GM19351 (cell line): ENCODE results near the gene EYA2.

Experiments used
- ATAC-seq: cut with Tn5 transposase; IDR thresholded peaks from one replicate; pipeline ENCODE4 v1.9.1; 2021; ENCODE audit warnings: mild to moderate bottlenecking, moderate library complexity; ENCODE audit not compliant: unreplicated experiment

The EYA2 gene

GRCh38 chr20:47031004-47031403, 136.4 kb downstream of the EYA2 start:
- no peak for ATAC-seq

- no peak for ATAC-seq
Measured at GRCh38 chr20:47031821-47032220, 137.2 kb downstream of the EYA2 start.

GRCh38 chr20:47032933-47033578, 138.4 kb downstream of the EYA2 start:
- ATAC-seq = no peak

- no peak for ATAC-seq
Measured at GRCh38 chr20:47033665-47034064, 139.0 kb downstream of the EYA2 start.

GRCh38 chr20:47035026-47035590, 140.5 kb downstream of the EYA2 start:
- no peak for ATAC-seq

- ATAC-seq = no peak
Measured at GRCh38 chr20:47036091-47036870, 141.6 kb downstream of the EYA2 start.

- ATAC-seq = no peak
Measured at GRCh38 chr20:47038566-47039560, 144.2 kb downstream of the EYA2 start.

- ATAC-seq = no peak
Measured at GRCh38 chr20:47040506-47041125, 146.0 kb downstream of the EYA2 start.

- ATAC-seq = no peak
Measured at GRCh38 chr20:47041396-47041899, 146.8 kb downstream of the EYA2 start.

GRCh38 chr20:47042464-47042863, 147.8 kb downstream of the EYA2 start:
- no peak for ATAC-seq

GRCh38 chr20:47043086-47043485, 148.4 kb downstream of the EYA2 start:
- no peak for ATAC-seq

- no peak for ATAC-seq
Measured at GRCh38 chr20:47044938-47045337, 150.3 kb downstream of the EYA2 start.

GRCh38 chr20:47048054-47048453, 153.4 kb downstream of the EYA2 start:
- no peak for ATAC-seq

- ATAC-seq = no peak
Measured at GRCh38 chr20:47049771-47050170, 155.1 kb downstream of the EYA2 start.

GRCh38 chr20:47050996-47051395, 156.4 kb downstream of the EYA2 start:
- ATAC-seq = no peak

GRCh38 chr20:47051936-47052526, 157.4 kb downstream of the EYA2 start:
- no peak for ATAC-seq

- ATAC-seq = no peak
Measured at GRCh38 chr20:47054506-47054905, 159.9 kb downstream of the EYA2 start.

- ATAC-seq = no peak
Measured at GRCh38 chr20:47054945-47055344, 160.3 kb downstream of the EYA2 start.

- ATAC-seq = no peak
Measured at GRCh38 chr20:47055699-47056369, 161.2 kb downstream of the EYA2 start.
